K562 (cell line): ENCODE data around the gene USP38. TPM values are rescaled to one million over a fixed set of nuclear protein-coding genes. Genes with fewer than 3 reads are reported as not detected.

Experiments used
- ARID1B ChIP-seq: fragments of 450-650 bp; IDR thresholded peaks from 2 replicates; pipeline ENCODE4 v1.6.1; 2016; ENCODE audit warnings: antibody characterized with exemption, mild to moderate bottlenecking, inconsistent platforms
- CBFA2T2 ChIP-seq: fragments of 450-650 bp; conservative IDR thresholded peaks from 2 replicates; pipeline ENCODE4 v1.6.1; 2017; ENCODE audit warnings: mild to moderate bottlenecking
- CBX3 ChIP-seq, 2 experiments: IDR thresholded peaks; 1 replicate in 1 of 2; 2 replicates in 1 of 2; pipeline ENCODE4 v1.6.1; 2012; ENCODE audit warnings: inconsistent platforms in 2 of 2, low read length in 2 of 2, borderline replicate concordance in 1 of 2, control low read depth in 1 of 2
- CBX5 ChIP-seq: IDR thresholded peaks from 2 replicates; pipeline ENCODE4 v1.6.1; 2014; ENCODE audit warnings: low read depth, borderline replicate concordance
- DPF2 ChIP-seq: fragments of 450-650 bp; IDR thresholded peaks from 2 replicates; pipeline ENCODE4 v1.6.1; 2016
- E4F1 ChIP-seq: fragments of 250-450 bp; sonication (Bioruptor Pico); IDR thresholded peaks from 2 replicates; pipeline ENCODE4 v1.5.0; 2021; ENCODE audit warnings: mild to moderate bottlenecking, borderline replicate concordance
- FIP1L1 ChIP-seq: fragments of 200-400 bp; formaldehyde crosslinking; IDR thresholded peaks from 2 replicates; pipeline ENCODE4 v1.6.1; 2018; ENCODE audit warnings: mild to moderate bottlenecking, low read depth, low read length; ENCODE audit not compliant: poor library complexity, severe bottlenecking
- JUND ChIP-seq, 2 experiments: IDR thresholded peaks; 2 replicates in 1 of 2; 3 replicates in 1 of 2; pipeline ENCODE4 v1.6.1; 2011; ENCODE audit warnings: borderline replicate concordance in 2 of 2, low read depth in 2 of 2, low read length in 2 of 2, improper control_type of control experiment in 1 of 2, missing biosample characterization in 1 of 2, missing genetic modification characterization in 1 of 2, missing genetic modification reagents in 1 of 2
- MAFF ChIP-seq: IDR thresholded peaks from 2 replicates; pipeline ENCODE4 v1.6.1; 2012; ENCODE audit warnings: low read length, improper control_type of control experiment
- MAFG ChIP-seq: fragments of 450-650 bp; conservative IDR thresholded peaks from 2 replicates; pipeline ENCODE4 v1.6.1; 2016; ENCODE audit warnings: missing genetic modification characterization, missing compliant biosample characterization
- NFIX ChIP-seq: fragments of 250-450 bp; sonication (Bioruptor Pico); IDR thresholded peaks from 2 replicates; pipeline ENCODE4 v1.4.0; 2020; ENCODE audit warnings: low read depth, mild to moderate bottlenecking, moderate library complexity
- PCBP1 ChIP-seq: fragments of 200-400 bp; formaldehyde crosslinking; IDR thresholded peaks from 2 replicates; pipeline ENCODE4 v1.6.1; 2018; ENCODE audit warnings: mild to moderate bottlenecking, low read depth, low read length; ENCODE audit not compliant: poor library complexity, severe bottlenecking
- PKNOX1 ChIP-seq: fragments of 450-650 bp; IDR thresholded peaks from 2 replicates; pipeline ENCODE4 v1.6.1; 2016
- SAP30 ChIP-seq: fragments of 200-600 bp; sonication (generic); IDR thresholded peaks from 2 replicates; pipeline ENCODE4 v1.6.1; 2012; ENCODE audit warnings: borderline replicate concordance, low read depth, mild to moderate bottlenecking, moderate library complexity, low read length, control low read depth, inconsistent platforms; ENCODE audit not compliant: insufficient read depth, poor library complexity, severe bottlenecking
- SMC3 ChIP-seq: conservative IDR thresholded peaks from 2 replicates; pipeline ENCODE4 v1.6.1; 2011; ENCODE audit warnings: low read depth, low read length, improper control_type of control experiment; ENCODE audit not compliant: insufficient read depth
- YY1 ChIP-seq, 3 experiments: IDR thresholded peaks; 2 replicates each; pipeline ENCODE4 v1.6.1; 2011; ENCODE audit warnings: low read length in 2 of 3, mild to moderate bottlenecking in 2 of 3, moderate library complexity in 2 of 3, borderline replicate concordance in 1 of 3, control low read depth in 1 of 3, low read depth in 1 of 3; ENCODE audit not compliant: insufficient read depth in 3 of 3, insufficient replicate concordance in 2 of 3, control insufficient read depth in 1 of 3, insufficient read length in 1 of 3; ENCODE audit errors: extremely low read depth in 1 of 3
- ZFP36 ChIP-seq: fragments of 150-350 bp; IDR thresholded peaks from 2 replicates; pipeline ENCODE4 v1.6.1; 2018; ENCODE audit warnings: low read length, low read depth; ENCODE audit not compliant: partially characterized antibody
- ZNF212 ChIP-seq: fragments of 450-650 bp; formaldehyde crosslinking; IDR thresholded peaks from 2 replicates; pipeline ENCODE4 v1.4.0; 2020; ENCODE audit warnings: mild to moderate bottlenecking
- ZNF280A ChIP-seq: fragments of 450-650 bp; IDR thresholded peaks from 2 replicates; pipeline ENCODE4 v1.6.1; 2018; ENCODE audit warnings: mild to moderate bottlenecking, low read depth; ENCODE audit not compliant: partially characterized antibody
- ZNF316 ChIP-seq: fragments of 450-650 bp; IDR thresholded peaks from 2 replicates; pipeline ENCODE4 v1.6.1; 2016
- polyA plus RNA-seq, 8 experiments: library from polyadenylated mRNA; depleted of rRNA in 4 of 8; stranded (reverse) in 5 of 8; unstranded in 3 of 8; fragments of >200 nt; fragmentation: Nextera tagmentation in 2 of 8; fragmentation: Illumina TruSeq in 1 of 8; extraction: Ambion mirVana in 2 of 8; extraction: Trizol in 1 of 8; gene quantifications; 2 replicates each; pipeline versions ENCODE4 v1.2.1 to v1.2.3, GENCODE V29; 2011 to 2014; ENCODE audit warnings: inconsistent platforms in 1 of 8, missing spikeins in 1 of 8
- total RNA-seq, 7 experiments: library from RNA; depleted of rRNA in 6 of 7; stranded (reverse); fragments of >200 nt in 6 of 7; fragmentation: Illumina TruSeq in 2 of 7; extraction: Trizol in 2 of 7; gene quantifications; 2 replicates each; pipeline versions ENCODE4 v1.2.1 to v1.2.3, GENCODE V29; 2011 to 2021; ENCODE audit warnings: low replicate concordance in 1 of 7

The USP38 gene
- total and polyA plus RNA-seq, 9 of the 15 experiments (the other 6 are each of a cell fraction or from before 2014, with no cell fraction given) = 4.2 to 20.6 (median 11.2) TPM

- TF ChIP-seq E4F1 (CRISPR knock-in tag) = no peak
- peak; percentile 31 for TF ChIP-seq ZFP36
- TF ChIP-seq CBX3 (IDR thresholded peaks at IDR 0.05; ENCODE audit: borderline replicate concordance in 1 of 2, low read length in 2 of 2) = peak in 1 of 2 experiments; percentile 96; a peak in 1 of 3 replicates
- TF ChIP-seq PCBP1 = no peak
- TF ChIP-seq CBFA2T2 = no peak
- peak; percentile 91 for TF ChIP-seq ZNF316
- no peak for TF ChIP-seq NFIX (CRISPR knock-in tag)
- peak; percentile 95 for TF ChIP-seq MAFG (tag)
- TF ChIP-seq PKNOX1 = peak; percentile 21; the same call in 1 of the 2 replicates
- TF ChIP-seq ARID1B = 0 out of 2 replicates have a peak, but pooled peaks have one; percentile 30
- TF ChIP-seq YY1 (IDR thresholded peaks at IDR 0.05; ENCODE audit: borderline replicate concordance in 1 of 3, control insufficient read depth in 1 of 3, extremely low read depth in 1 of 3, insufficient read depth in 3 of 3, insufficient read length in 1 of 3, insufficient replicate concordance in 2 of 3, low read depth in 1 of 3, low read length in 2 of 3) = peak in 1 of 3 experiments; percentile 62
- TF ChIP-seq FIP1L1 = no peak
- TF ChIP-seq SAP30 = no peak
- peak; percentile 43 for TF ChIP-seq DPF2
- peak; percentile 22 for TF ChIP-seq ZNF280A
- TF ChIP-seq MAFF = peak; percentile 74
- no peak for TF ChIP-seq JUND (IDR thresholded peaks at IDR 0.05; ENCODE audit: borderline replicate concordance, low read depth, low read length)
- peak; percentile 28; the same call in 1 of the 3 replicates for TF ChIP-seq JUND (tag; IDR thresholded peaks at IDR 0.05; ENCODE audit: borderline replicate concordance, low read depth, low read length)
- TF ChIP-seq ZNF212 (CRISPR knock-in tag) = no peak
- peak; percentile 66; the same call in 1 of the 2 replicates for TF ChIP-seq CBX5
- TF ChIP-seq SMC3 = no peak
- TF ChIP-seq, all 486 proteins: peak for 25
Measured at GRCh38 chr4:143241892-143242291, 57.2 kb downstream of the USP38 start (continued).
